Adipose tissue (tissue), 3 donors: ENCODE data around the gene ZNF605. TPM values are rescaled to one million over a fixed set of nuclear protein-coding genes. Genes with fewer than 3 reads are reported as not detected.
"Not testable (repeated sequence)": the region's sequence is repeated elsewhere in the genome, so short reads cannot be mapped to it uniquely, and the experiment has no call there.

ENCODE experiments used
- H3K27ac ChIP-seq: one replicate; pipeline ENCODE4 v1.5.1; 2013; ENCODE audit warnings: low read depth, low read length
- WGBS, 3 donors: extraction: QIAGEN DNeasy Blood & Tissue Kit; methylation state at CpG; one replicate each; pipeline ENCODE4 v1.1.7; 2013; 5-methylcytosine and 5-hydroxymethylcytosine counted together
- polyA plus RNA-seq, 3 donors: library from polyadenylated mRNA; stranded (reverse); fragments of 200-250 nt; gene quantifications; one replicate each; pipeline ENCODE4 v1.2.3, GENCODE V29; 2013
- donor health status: healthy with polysubstance abuse.
- donor health status: Bipolar disorder and iron deficiency.
- donor health status: healthy.

Gene ZNF605
- polyA plus RNA-seq = 1 to 10 TPM; 2.4 to 2.9 (median 2.7) TPM

- WGBS, 3 donors = 0 to 1% (median 1%) methylated on average over 40 to 67 of the region's 67 CpGs
- peak within 1 kb of the TSS; percentile 68 for H3K27ac ChIP-seq
These were observed at the start of gene ZNF605 for GRCh38 chr12:132956011-132956788. Gene ZNF605 (minus strand): TSS chr12:132956306. CDS start chr12:132945635, 10,671 bp downstream.

GRCh38 chr12:132998741-132999140 lies 42.6 kb upstream of the ZNF605 start:
- no peak overlapping the region for H3K27ac ChIP-seq
- 31 to 46% (median 39%) methylated on average over 1 of the region's 1 CpG for WGBS, 3 donors

- 2 to 3% (median 3%) methylated on average over 11 of the region's 11 CpGs for WGBS, 3 donors
- H3K27ac ChIP-seq = no peak overlapping the region
These were observed 30.7 kb upstream of the ZNF605 start for GRCh38 chr12:132986885-132987225.

GRCh38 chr12:132986001-132986884 lies 30.1 kb upstream of the ZNF605 start, which contains the start of gene ZNF26:
Gene ZNF26 (plus strand): TSS chr12:132986367. CDS start chr12:132986841, 474 bp downstream.
- H3K27ac ChIP-seq = peak within 1 kb of the TSS; percentile 6
- 0% methylated on average over 69 to 76 of the region's 76 CpGs for WGBS, 3 donors

- not testable (repeated sequence) for H3K27ac ChIP-seq
- 22 to 34% (median 30%) methylated on average over 13 of the region's 13 CpGs for WGBS, 3 donors
These were observed 20.8 kb upstream of the ZNF605 start for GRCh38 chr12:132976870-132977269.

- H3K27ac ChIP-seq = no peak overlapping the region
- WGBS, 3 donors = 70 to 77% (median 76%) methylated on average over 1 of the region's 1 CpG
These were observed 16.3 kb upstream of the ZNF605 start for GRCh38 chr12:132972374-132972773.

GRCh38 chr12:132967736-132968135 lies 11.6 kb upstream of the ZNF605 start:
- H3K27ac ChIP-seq = no peak overlapping the region
- WGBS, 3 donors = 91 to 93% (median 93%) methylated on average over 17 to 21 of the region's 21 CpGs

- no peak overlapping the region for H3K27ac ChIP-seq
- WGBS, 3 donors = 95 to 98% (median 96%) methylated on average over 11 to 12 of the region's 12 CpGs
These were observed 10.7 kb upstream of the ZNF605 start for GRCh38 chr12:132966676-132967415.

GRCh38 chr12:132965796-132966195 lies 9.7 kb upstream of the ZNF605 start:
- H3K27ac ChIP-seq = no peak overlapping the region
- 93 to 96% (median 96%) methylated on average over 12 of the region's 12 CpGs for WGBS, 3 donors

GRCh38 chr12:132963947-132964346 lies 7.8 kb upstream of the ZNF605 start:
- WGBS, 3 donors = 41 to 70% (median 65%) methylated on average over 10 of the region's 10 CpGs
- H3K27ac ChIP-seq = not testable (repeated sequence)

- WGBS, 3 donors = 97 to 99% (median 98%) methylated on average over 14 of the region's 14 CpGs
- H3K27ac ChIP-seq = not testable (repeated sequence)
These were observed 5.7 kb upstream of the ZNF605 start for GRCh38 chr12:132961790-132962189.

GRCh38 chr12:132955094-132956010 lies 754 bp downstream of the ZNF605 start:
- peak overlapping the region; percentile 68 for H3K27ac ChIP-seq
- WGBS, 3 donors = 9 to 22% (median 16%) methylated on average over 37 to 39 of the region's 39 CpGs

- WGBS, 3 donors = 81 to 92% (median 91%) methylated on average over 13 to 14 of the region's 14 CpGs
- H3K27ac ChIP-seq = no peak overlapping the region
These were observed 1.5 kb downstream of the ZNF605 start for GRCh38 chr12:132954471-132955048.

GRCh38 chr12:132953771-132954170 lies 2.3 kb downstream of the ZNF605 start:
- WGBS, 3 donors = 97 to 99% (median 98%) methylated on average over 7 of the region's 7 CpGs
- H3K27ac ChIP-seq = no peak overlapping the region

- WGBS, 3 donors = 100% methylated on average over 2 of the region's 2 CpGs
- H3K27ac ChIP-seq = no peak overlapping the region
These were observed 3.0 kb downstream of the ZNF605 start for GRCh38 chr12:132953163-132953425.

GRCh38 chr12:132952371-132953162 lies 3.5 kb downstream of the ZNF605 start:
- WGBS, 3 donors = 96 to 98% (median 97%) methylated on average over 18 of the region's 18 CpGs
- no peak overlapping the region for H3K27ac ChIP-seq

- no peak overlapping the region for H3K27ac ChIP-seq
- WGBS, 3 donors = 97 to 98% (median 98%) methylated on average over 8 of the region's 8 CpGs
These were observed 4.5 kb downstream of the ZNF605 start for GRCh38 chr12:132951649-132952048.
